ENCODE results near the gene SIGLEC9. TPM values are rescaled to one million over a fixed set of nuclear protein-coding genes. Genes with fewer than 3 reads are reported as not detected.

The SIGLEC9 gene
- total RNA-seq, 1 experiment from 2014 or later = not detected

DNA sequence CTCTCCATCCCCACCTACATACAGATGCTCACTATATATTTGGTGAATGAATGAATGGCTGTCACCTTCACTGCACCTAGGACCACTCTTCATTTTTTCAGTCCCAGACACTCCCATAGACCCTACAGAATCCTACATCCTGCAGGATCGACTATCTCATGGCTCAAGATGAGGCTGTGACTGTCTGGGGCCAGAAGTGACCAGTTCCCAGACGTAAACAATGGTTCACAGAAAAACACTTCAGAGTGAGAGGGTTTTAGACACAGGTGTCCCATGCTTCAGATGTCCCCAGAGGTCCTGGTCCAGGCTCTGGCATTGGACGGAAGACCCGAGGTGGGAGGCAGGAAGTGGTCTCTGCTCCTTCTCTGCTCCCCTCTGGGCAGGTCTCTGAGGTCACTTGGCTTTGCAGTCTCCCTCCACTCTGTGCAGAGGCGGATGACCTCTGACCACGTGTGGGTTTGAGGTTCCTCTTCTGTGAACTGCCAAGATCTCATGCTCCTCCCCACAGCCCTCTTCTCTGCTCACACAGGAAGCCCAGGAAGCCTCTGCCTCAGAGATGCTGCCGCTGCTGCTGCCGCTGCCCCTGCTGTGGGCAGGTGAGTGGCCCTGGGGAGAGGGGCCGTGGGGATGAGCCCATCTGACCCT is 42.3 kb downstream of the SIGLEC9 start:
- Histone ChIP-seq H3K4me3 (replicated peaks in 1 of 2; ENCODE audit: low read depth in 1 of 2, low read length in 2 of 2) (no peak overlapping the region), H3K27ac (ENCODE audit: low read depth, low read length) (no peak overlapping the region), H3K79me2 (ENCODE audit: insufficient read depth, low read length) (no peaks in the 10 kb centered on the region), H3K4me1 (ENCODE audit: control insufficient read depth in 1 of 2, insufficient read depth in 2 of 2, low read length in 2 of 2) (peaks cover 0 to 7% of the 10 kb centered on the region in 2 experiments; a peak in 1 of 4 replicates), H3K9ac (ENCODE audit: low read length) (no peak overlapping the region), H3K36me3 (ENCODE audit: control insufficient read depth in 1 of 2, insufficient read depth in 2 of 2, low read length in 2 of 2) (no peaks in the 10 kb centered on the region), H3K9me2 (ENCODE audit: insufficient read depth) (no peaks in the 10 kb centered on the region), H3K27me3 (ENCODE audit: insufficient read depth, low read length) (peaks cover 4% of the 10 kb centered on the region; the same call in 1 of the 2 replicates), H4K20me1 (ENCODE audit: insufficient read depth) (no peaks in the 10 kb centered on the region), H3K9me3 (ENCODE audit: control insufficient read depth in 1 of 2, insufficient read depth in 1 of 2, low read depth in 1 of 2, low read length in 2 of 2) (no peaks in the 10 kb centered on the region), H3K4me2 (ENCODE audit: low read length) (no peak overlapping the region), H2AFZ (ENCODE audit: low read depth, low read length, poor library complexity, severe bottlenecking) (no peak overlapping the region)
- intact Hi-C loops (cut with micrococcal nuclease) = no loop called here
- CTCF ChIA-PET = no interaction called here
- no TSS peak for BruUV-seq (replicated peaks)
- TF ChIP-seq RAD21 (IDR thresholded peaks at IDR 0.05; ENCODE audit: low read depth) = no peak
- RAD21 ChIA-PET (ENCODE audit: low non-redundant PET in 1 of 2, low total read pairs in 2 of 2, uncharacterized antibody in 2 of 2, unreplicated experiment in 2 of 2) = no interaction called here
- no peak for ATAC-seq
- POLR2A ChIA-PET = no interaction called here
- no peak for DNase-seq (ENCODE audit: low read depth, low spot score)

DNA sequence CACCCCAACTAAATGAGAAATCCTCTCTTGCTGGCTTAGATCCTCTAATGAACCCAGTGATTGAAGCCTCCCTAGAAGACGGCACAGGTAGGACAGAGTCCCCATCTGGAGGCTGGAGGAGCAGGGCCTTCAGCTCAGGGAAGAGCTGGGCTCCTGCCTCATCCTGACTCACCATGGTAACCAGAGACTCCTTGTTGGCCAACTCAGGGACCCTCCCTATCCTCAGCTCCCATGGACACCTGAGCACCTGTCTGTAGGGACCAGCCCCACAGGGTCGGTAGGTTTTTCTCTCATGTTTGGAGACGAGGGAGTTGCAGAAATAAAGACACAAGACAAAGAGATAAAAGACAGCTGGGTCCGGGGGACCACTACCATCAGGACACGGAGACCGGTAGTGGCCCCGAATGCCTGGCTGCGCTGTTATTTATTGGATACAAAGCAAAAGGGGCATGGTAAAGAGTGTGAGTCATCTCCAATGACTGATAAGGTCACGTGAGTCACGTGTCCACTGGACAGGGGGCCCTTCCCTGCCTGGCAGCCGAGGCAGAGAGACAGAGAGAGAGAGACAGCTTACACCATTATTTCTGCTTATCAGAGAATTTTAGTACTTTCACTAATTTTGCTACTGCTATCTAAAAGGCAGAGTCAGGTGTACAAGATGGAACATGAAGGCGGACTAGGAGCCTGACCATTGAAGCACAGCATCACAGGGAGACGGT is 44.0 kb downstream of the SIGLEC9 start:
- DNase-seq (ENCODE audit: low read depth, low spot score) (no peak), ATAC-seq (peak; percentile 42; the same call in 1 of the 2 replicates)
- Histone ChIP-seq H3K9ac (ENCODE audit: low read length) (no peak overlapping the region), H3K9me3 (ENCODE audit: control insufficient read depth in 1 of 2, insufficient read depth in 1 of 2, low read depth in 1 of 2, low read length in 2 of 2) (no peaks in the 10 kb centered on the region), H4K20me1 (ENCODE audit: insufficient read depth) (no peaks in the 10 kb centered on the region), H3K4me1 (ENCODE audit: control insufficient read depth in 1 of 2, insufficient read depth in 2 of 2, low read length in 2 of 2) (peaks cover 0 to 7% of the 10 kb centered on the region in 2 experiments; a peak in 1 of 4 replicates), H3K4me2 (ENCODE audit: low read length) (peak overlapping the region; percentile 35), H3K27me3 (ENCODE audit: insufficient read depth, low read length) (peaks cover 4% of the 10 kb centered on the region; the same call in 1 of the 2 replicates), H3K36me3 (ENCODE audit: control insufficient read depth in 1 of 2, insufficient read depth in 2 of 2, low read length in 2 of 2) (no peaks in the 10 kb centered on the region), H3K4me3 (replicated peaks in 1 of 2; ENCODE audit: low read depth in 1 of 2, low read length in 2 of 2) (no peak overlapping the region), H3K9me2 (ENCODE audit: insufficient read depth) (no peaks in the 10 kb centered on the region), H3K27ac (ENCODE audit: low read depth, low read length) (no peak overlapping the region), H2AFZ (ENCODE audit: low read depth, low read length, poor library complexity, severe bottlenecking) (peak overlapping the region; percentile 71), H3K79me2 (ENCODE audit: insufficient read depth, low read length) (no peaks in the 10 kb centered on the region)
- RAD21 ChIA-PET (ENCODE audit: low non-redundant PET in 1 of 2, low total read pairs in 2 of 2, uncharacterized antibody in 2 of 2, unreplicated experiment in 2 of 2) = no interaction called here
- intact Hi-C loops (cut with micrococcal nuclease) = no loop called here
- no TSS peak for BruUV-seq (replicated peaks)
- POLR2A ChIA-PET = no interaction called here
- TF ChIP-seq SP1 (IDR thresholded peaks at IDR 0.05; ENCODE audit: low read depth) (no peak), ZFX (IDR thresholded peaks at IDR 0.05) (no peak), SRF (IDR thresholded peaks at IDR 0.05; ENCODE audit: low read depth) (no peak), RAD21 (IDR thresholded peaks at IDR 0.05; ENCODE audit: low read depth) (no peak), POLR2AphosphoS5 (IDR thresholded peaks at IDR 0.05; ENCODE audit: low read depth, low read length) (no peak), FOSL1 (IDR thresholded peaks at IDR 0.05; ENCODE audit: low read depth) (no peak), JUND (IDR thresholded peaks at IDR 0.05) (no peak), EZH2 (IDR thresholded peaks at IDR 0.05) (no peak), ELF1 (IDR thresholded peaks at IDR 0.05; ENCODE audit: borderline replicate concordance, low read depth) (no peak), YY1 (IDR thresholded peaks at IDR 0.05; ENCODE audit: extremely low read depth, insufficient replicate concordance, low read depth, low read length) (no peak), SIN3A (IDR thresholded peaks at IDR 0.05; ENCODE audit: low read depth) (no peak)
- TF ChIP-seq, protein P1, sequence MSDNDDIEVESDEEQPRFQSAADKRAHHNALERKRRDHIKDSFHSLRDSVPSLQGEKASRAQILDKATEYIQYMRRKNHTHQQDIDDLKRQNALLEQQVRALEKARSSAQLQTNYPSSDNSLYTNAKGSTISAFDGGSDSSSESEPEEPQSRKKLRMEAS (IDR thresholded peaks at IDR 0.05) = no peak
- TF ChIP-seq, protein P2, sequence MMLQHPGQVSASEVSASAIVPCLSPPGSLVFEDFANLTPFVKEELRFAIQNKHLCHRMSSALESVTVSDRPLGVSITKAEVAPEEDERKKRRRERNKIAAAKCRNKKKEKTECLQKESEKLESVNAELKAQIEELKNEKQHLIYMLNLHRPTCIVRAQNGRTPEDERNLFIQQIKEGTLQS (IDR thresholded peaks at IDR 0.05) = no peak
- TF ChIP-seq, protein P3, sequence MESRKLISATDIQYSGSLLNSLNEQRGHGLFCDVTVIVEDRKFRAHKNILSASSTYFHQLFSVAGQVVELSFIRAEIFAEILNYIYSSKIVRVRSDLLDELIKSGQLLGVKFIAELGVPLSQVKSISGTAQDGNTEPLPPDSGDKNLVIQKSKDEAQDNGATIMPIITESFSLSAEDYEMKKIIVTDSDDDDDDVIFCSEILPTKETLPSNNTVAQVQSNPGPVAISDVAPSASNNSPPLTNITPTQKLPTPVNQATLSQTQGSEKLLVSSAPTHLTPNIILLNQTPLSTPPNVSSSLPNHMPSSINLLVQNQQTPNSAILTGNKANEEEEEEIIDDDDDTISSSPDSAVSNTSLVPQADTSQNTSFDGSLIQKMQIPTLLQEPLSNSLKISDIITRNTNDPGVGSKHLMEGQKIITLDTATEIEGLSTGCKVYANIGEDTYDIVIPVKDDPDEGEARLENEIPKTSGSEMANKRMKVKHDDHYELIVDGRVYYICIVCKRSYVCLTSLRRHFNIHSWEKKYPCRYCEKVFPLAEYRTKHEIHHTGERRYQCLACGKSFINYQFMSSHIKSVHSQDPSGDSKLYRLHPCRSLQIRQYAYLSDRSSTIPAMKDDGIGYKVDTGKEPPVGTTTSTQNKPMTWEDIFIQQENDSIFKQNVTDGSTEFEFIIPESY (IDR thresholded peaks at IDR 0.05; ENCODE audit: extremely low read depth, insufficient replicate concordance, low read length) = no peak
- CTCF ChIA-PET = interaction anchor here (1.2 kb wide), 1 partner anchor 10 kb away, joined by 3 read pairs; no protein-coding TSS in a partner anchor

Measured in HCT116 (cell line).